Measurements from ENCODE around the gene B3GALT2.

B3GALT2 gene

GRCh38 chr1:193183019-193183627, 3.3 kb downstream of the B3GALT2 start:
- no peak for DNase-seq (ENCODE audit: low read depth, low spot score)

- no peak for DNase-seq (ENCODE audit: low read depth, low spot score)
Observed at GRCh38 chr1:193181985-193182384, 4.4 kb downstream of the B3GALT2 start.

GRCh38 chr1:193181536-193181935, 4.9 kb downstream of the B3GALT2 start:
- DNase-seq (ENCODE audit: low read depth, low spot score): no peak

GRCh38 chr1:193179094-193179493, 7.3 kb downstream of the B3GALT2 start:
- no peak for DNase-seq (ENCODE audit: low read depth, low spot score)

GRCh38 chr1:193176788-193177187, 9.6 kb downstream of the B3GALT2 start:
- DNase-seq (ENCODE audit: low read depth, low spot score): no peak

- DNase-seq (ENCODE audit: low read depth, low spot score): no peak
Observed at GRCh38 chr1:193176113-193176512, 10.3 kb downstream of the B3GALT2 start.

GRCh38 chr1:193157360-193157759, 29.1 kb downstream of the B3GALT2 start:
- DNase-seq (ENCODE audit: low read depth, low spot score): no peak

GRCh38 chr1:193156822-193157142, 29.6 kb downstream of the B3GALT2 start:
- no peak for DNase-seq (ENCODE audit: low read depth, low spot score)

GRCh38 chr1:193156117-193156821, 30.1 kb downstream of the B3GALT2 start:
- no peak for DNase-seq (ENCODE audit: low read depth, low spot score)

GRCh38 chr1:193144999-193145398, 41.4 kb downstream of the B3GALT2 start:
- no peak for DNase-seq (ENCODE audit: low read depth, low spot score)

- DNase-seq (ENCODE audit: low read depth, low spot score): no peak
Observed at GRCh38 chr1:193144361-193144938, 42.0 kb downstream of the B3GALT2 start.

- no peak for DNase-seq (ENCODE audit: low read depth, low spot score)
Observed at GRCh38 chr1:193143285-193143684, 43.1 kb downstream of the B3GALT2 start.

- no peak for DNase-seq (ENCODE audit: low read depth, low spot score)
Observed at GRCh38 chr1:193142409-193142808, 44.0 kb downstream of the B3GALT2 start.

GRCh38 chr1:193141804-193142203, 44.6 kb downstream of the B3GALT2 start:
- DNase-seq (ENCODE audit: low read depth, low spot score): no peak

GRCh38 chr1:193140254-193140653, 46.2 kb downstream of the B3GALT2 start:
- DNase-seq (ENCODE audit: low read depth, low spot score): no peak

- no peak for DNase-seq (ENCODE audit: low read depth, low spot score)
Observed at GRCh38 chr1:193131266-193131860, 55.0 kb downstream of the B3GALT2 start.
